Measurements from ENCODE around the gene FBXO48.
"Not testable (repeated sequence)": the region's sequence is repeated elsewhere in the genome, so short reads cannot be mapped to it uniquely, and the experiment has no call there.

The FBXO48 gene

GRCh38 chr2:68475110-68475509 lies 8.0 kb upstream of the FBXO48 start:
- in situ Hi-C loops (cut with HindIII; ENCODE audit: low sequenced_read_pairs): loop anchor here (25.0 kb wide), 1 partner anchor 462 kb away; no protein-coding TSS in a partner anchor

- in situ Hi-C loops (cut with HindIII; ENCODE audit: low sequenced_read_pairs): no loop called here
Observed at GRCh38 chr2:68472796-68473414, 5.8 kb upstream of the FBXO48 start.

GRCh38 chr2:68471385-68471784 lies 4.3 kb upstream of the FBXO48 start:
- in situ Hi-C loops (cut with HindIII; ENCODE audit: low sequenced_read_pairs): no loop called here

- in situ Hi-C loops (cut with HindIII; ENCODE audit: low sequenced_read_pairs): loop anchor here (10.0 kb wide), 1 partner anchor 245 kb away; no protein-coding TSS in a partner anchor
Observed at GRCh38 chr2:68469935-68470334, 2.8 kb upstream of the FBXO48 start.

- in situ Hi-C loops (cut with HindIII; ENCODE audit: low sequenced_read_pairs): loop anchor here (10.0 kb wide), 1 partner anchor 246 kb away; no protein-coding TSS in a partner anchor
Observed at GRCh38 chr2:68468801-68469200, 1.7 kb upstream of the FBXO48 start.

- in situ Hi-C loops (cut with HindIII; ENCODE audit: low sequenced_read_pairs): loop anchor here (10.0 kb wide), 1 partner anchor 248 kb away; no protein-coding TSS in a partner anchor
Observed at GRCh38 chr2:68466778-68467076, 367 bp downstream of the FBXO48 start.

GRCh38 chr2:68466361-68466777 lies 725 bp downstream of the FBXO48 start:
- in situ Hi-C loops (cut with HindIII; ENCODE audit: low sequenced_read_pairs): loop anchor here (10.0 kb wide), 1 partner anchor 248 kb away; no protein-coding TSS in a partner anchor

- in situ Hi-C loops (cut with HindIII; ENCODE audit: low sequenced_read_pairs): loop anchor here (10.0 kb wide), 1 partner anchor 250 kb away; no protein-coding TSS in a partner anchor
Observed at GRCh38 chr2:68465081-68465916, 1.8 kb downstream of the FBXO48 start.

GRCh38 chr2:68464651-68465050 lies 2.4 kb downstream of the FBXO48 start:
- in situ Hi-C loops (cut with HindIII; ENCODE audit: low sequenced_read_pairs): loop anchor here (10.0 kb wide), 1 partner anchor 250 kb away; no protein-coding TSS in a partner anchor

GRCh38 chr2:68463287-68463877 lies 3.7 kb downstream of the FBXO48 start:
- in situ Hi-C loops (cut with HindIII; ENCODE audit: low sequenced_read_pairs): loop anchor here (10.0 kb wide), 1 partner anchor 251 kb away; no protein-coding TSS in a partner anchor

GRCh38 chr2:68458981-68459380 lies 8.1 kb downstream of the FBXO48 start:
- in situ Hi-C loops (cut with HindIII; ENCODE audit: low sequenced_read_pairs): no loop called here

GRCh38 chr2:68456198-68456597 lies 10.9 kb downstream of the FBXO48 start:
- in situ Hi-C loops (cut with HindIII; ENCODE audit: low sequenced_read_pairs): no loop called here

GRCh38 chr2:68454719-68455118 lies 12.4 kb downstream of the FBXO48 start:
- in situ Hi-C loops (cut with HindIII; ENCODE audit: low sequenced_read_pairs): no loop called here

GRCh38 chr2:68453761-68454360 lies 13.2 kb downstream of the FBXO48 start:
- in situ Hi-C loops (cut with HindIII; ENCODE audit: low sequenced_read_pairs): no loop called here

GRCh38 chr2:68452158-68452900 lies 14.8 kb downstream of the FBXO48 start:
- in situ Hi-C loops (cut with HindIII; ENCODE audit: low sequenced_read_pairs): no loop called here

GRCh38 chr2:68448671-68449653 lies 18.1 kb downstream of the FBXO48 start:
- in situ Hi-C loops (cut with HindIII; ENCODE audit: low sequenced_read_pairs): no loop called here

GRCh38 chr2:68447118-68447517 lies 20.0 kb downstream of the FBXO48 start:
- in situ Hi-C loops (cut with HindIII; ENCODE audit: low sequenced_read_pairs): no loop called here

- in situ Hi-C loops (cut with HindIII; ENCODE audit: low sequenced_read_pairs): not testable (repeated sequence)
Observed at GRCh38 chr2:68446425-68446824, 20.7 kb downstream of the FBXO48 start.

- in situ Hi-C loops (cut with HindIII; ENCODE audit: low sequenced_read_pairs): no loop called here
Observed at GRCh38 chr2:68441994-68442322, 25.1 kb downstream of the FBXO48 start.

All from DLD1 (cell line).